GM12865 (cell line): Measurements from ENCODE around the gene ATP11A.

ENCODE experiments used
- DNase-seq: peaks from one replicate; pipeline ENCODE4 v3.0.0; 2010; ENCODE audit warnings: low read depth
- H3K4me3 ChIP-seq: 2 replicates; pipeline ENCODE4 v1.5.1; 2011; ENCODE audit warnings: mild to moderate bottlenecking, low read depth, low read length, control low read depth
- TF ChIP-seq, protein P1 (sequence below): IDR thresholded peaks from 2 replicates; pipeline ENCODE4 v1.5.1; 2011; ENCODE audit warnings: low read length, control low read depth, low read depth, inconsistent platforms; ENCODE audit not compliant: insufficient read depth; ENCODE audit errors: missing control alignments

Gene ATP11A

DNA sequence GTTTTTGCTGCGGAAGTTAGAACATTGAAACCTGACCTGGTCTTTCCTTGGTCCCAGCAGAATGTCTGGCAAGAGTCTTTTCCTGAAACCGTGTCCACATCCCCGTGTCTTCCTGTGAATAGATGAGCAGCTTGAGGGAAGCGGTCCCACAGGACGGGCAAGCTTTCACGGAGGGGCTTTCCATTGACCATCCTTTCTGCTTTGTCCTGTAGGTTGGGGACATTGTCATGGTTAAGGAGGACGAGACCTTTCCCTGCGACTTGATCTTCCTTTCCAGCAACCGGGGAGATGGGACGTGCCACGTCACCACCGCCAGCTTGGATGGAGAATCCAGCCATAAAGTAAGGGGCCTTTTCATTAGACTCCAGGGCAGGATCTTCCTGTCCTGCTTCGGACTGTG lies 126.0 kb downstream of the ATP11A start:
- DNase-seq = no peak
- no peak overlapping the region for H3K4me3 ChIP-seq
- TF ChIP-seq, protein P1, sequence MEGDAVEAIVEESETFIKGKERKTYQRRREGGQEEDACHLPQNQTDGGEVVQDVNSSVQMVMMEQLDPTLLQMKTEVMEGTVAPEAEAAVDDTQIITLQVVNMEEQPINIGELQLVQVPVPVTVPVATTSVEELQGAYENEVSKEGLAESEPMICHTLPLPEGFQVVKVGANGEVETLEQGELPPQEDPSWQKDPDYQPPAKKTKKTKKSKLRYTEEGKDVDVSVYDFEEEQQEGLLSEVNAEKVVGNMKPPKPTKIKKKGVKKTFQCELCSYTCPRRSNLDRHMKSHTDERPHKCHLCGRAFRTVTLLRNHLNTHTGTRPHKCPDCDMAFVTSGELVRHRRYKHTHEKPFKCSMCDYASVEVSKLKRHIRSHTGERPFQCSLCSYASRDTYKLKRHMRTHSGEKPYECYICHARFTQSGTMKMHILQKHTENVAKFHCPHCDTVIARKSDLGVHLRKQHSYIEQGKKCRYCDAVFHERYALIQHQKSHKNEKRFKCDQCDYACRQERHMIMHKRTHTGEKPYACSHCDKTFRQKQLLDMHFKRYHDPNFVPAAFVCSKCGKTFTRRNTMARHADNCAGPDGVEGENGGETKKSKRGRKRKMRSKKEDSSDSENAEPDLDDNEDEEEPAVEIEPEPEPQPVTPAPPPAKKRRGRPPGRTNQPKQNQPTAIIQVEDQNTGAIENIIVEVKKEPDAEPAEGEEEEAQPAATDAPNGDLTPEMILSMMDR = no peak

DNA sequence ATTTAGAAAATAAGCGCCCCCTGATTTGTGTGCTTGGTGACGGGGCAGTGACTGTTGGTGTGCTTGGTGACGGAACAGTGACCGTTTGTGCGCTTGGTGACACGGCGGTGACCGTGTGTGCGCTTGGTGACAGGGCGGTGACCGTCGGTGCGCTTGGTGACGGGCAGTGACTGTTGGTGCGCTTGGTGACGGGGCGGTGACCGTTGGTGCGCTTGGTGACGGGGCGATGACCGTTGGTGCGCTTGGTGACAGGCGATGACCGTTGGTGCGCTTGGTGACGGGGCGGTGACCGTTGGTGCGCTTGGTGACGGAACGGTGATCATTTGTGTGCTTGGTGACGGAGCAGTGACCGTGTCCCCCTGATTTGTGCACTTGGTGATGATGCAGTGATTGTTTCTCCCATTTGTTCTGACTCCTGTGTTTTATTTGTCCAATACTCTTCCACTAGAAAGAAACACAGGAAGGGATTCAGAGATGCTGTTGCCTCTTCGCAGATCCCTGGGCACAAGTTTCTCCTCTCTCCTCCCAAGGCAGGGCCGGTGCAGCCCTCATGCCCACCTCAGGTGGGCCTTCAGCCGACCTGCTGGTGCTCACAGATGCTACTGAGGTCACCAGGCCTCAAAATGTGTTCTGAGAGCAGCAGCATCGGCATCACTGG lies 128.3 kb downstream of the ATP11A start:
- no peak overlapping the region for H3K4me3 ChIP-seq
- DNase-seq = no peak
- TF ChIP-seq, protein P1 = no peak

DNA sequence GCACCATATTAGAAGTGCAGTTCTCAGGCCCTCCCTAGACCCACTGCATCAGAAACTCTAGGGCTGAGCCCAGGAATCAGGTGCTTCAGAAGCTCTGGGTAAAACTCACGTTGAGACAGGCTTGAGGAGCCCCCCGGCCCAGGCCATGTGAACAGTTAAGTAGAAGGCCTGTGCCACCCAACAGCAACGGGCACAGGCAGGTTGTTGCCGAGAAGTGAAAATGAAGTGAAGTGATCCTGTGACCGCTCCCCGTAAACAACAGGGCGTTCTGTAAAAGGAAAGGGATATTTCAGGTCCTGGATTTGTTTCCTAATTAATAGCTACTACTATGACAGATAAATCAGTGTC lies 128.8 kb downstream of the ATP11A start:
- TF ChIP-seq, protein P1 = no peak
- DNase-seq = no peak
- H3K4me3 ChIP-seq = no peak overlapping the region

DNA sequence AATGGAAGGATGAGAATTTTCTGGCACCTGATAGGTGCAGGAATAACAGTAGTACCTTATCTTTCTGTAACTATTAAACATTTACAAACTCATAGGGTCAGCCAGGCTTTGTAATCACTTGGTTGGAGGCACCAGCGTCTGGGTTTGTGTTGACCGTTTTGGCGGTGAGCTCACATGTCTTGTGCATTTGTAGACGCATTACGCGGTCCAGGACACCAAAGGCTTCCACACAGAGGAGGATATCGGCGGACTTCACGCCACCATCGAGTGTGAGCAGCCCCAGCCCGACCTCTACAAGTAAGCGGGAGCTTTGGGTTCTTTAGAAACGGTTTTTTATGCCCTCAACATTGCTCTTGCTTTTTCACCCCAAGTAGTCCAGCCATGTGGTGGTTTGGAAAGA lies 129.3 kb downstream of the ATP11A start:
- no peak for DNase-seq
- TF ChIP-seq, protein P1 = no peak
- H3K4me3 ChIP-seq = no peak overlapping the region

DNA sequence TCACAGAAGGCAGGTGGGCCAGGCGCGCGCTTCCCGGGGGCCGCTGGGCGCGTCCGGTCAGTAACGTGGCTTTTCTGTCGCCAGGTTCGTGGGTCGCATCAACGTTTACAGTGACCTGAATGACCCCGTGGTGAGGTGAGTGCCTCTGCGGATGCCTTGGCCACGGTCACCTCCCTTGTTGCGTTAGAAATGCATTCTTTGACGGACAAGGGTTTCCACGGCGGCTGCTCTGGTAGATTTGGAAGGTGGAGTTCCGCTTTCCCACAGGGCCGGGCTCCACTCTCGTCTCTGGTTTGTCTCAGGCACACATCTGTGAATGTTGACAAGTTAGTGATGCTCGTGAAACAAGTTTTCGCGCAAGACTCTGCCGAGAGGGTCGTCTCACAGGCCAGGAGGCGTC lies 130.0 kb downstream of the ATP11A start:
- no peak overlapping the region for H3K4me3 ChIP-seq
- no peak for DNase-seq
- TF ChIP-seq, protein P1 = no peak

DNA sequence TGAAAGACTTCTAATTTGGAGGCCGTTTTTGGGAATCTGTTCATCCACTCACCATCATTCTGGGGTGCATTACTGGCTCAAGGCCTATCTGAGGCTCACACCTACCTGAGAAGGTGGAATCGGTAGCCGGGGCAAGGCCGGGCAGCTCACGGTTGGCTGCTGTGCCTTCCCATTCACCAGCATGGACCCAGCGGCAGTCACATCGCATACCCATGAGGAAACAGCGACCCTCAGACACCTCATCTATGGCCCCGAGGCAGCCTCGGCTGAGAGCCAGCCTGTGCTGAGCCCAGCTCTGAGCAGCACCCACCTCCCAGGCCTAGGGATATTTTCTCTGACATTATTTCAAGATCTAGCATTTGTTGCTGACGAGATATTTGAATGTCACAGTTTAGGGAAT lies 130.5 kb downstream of the ATP11A start:
- no peak for DNase-seq
- TF ChIP-seq, protein P1 = no peak
- H3K4me3 ChIP-seq = no peak overlapping the region
